T-helper 1 cell treated with Interleukin-12 subunit alpha and Interleukin-12 subunit beta and Interleukin-4 antibody, amounts not matched to agents 30 μg/mL and 1 μg/mL, for 36 hours (primary cell): ENCODE results near the gene SLC16A6.
"Not testable (repeated sequence)": the region's sequence is repeated elsewhere in the genome, so short reads cannot be mapped to it uniquely, and the experiment has no call there.

Source experiments
- H3K27ac Mint-ChIP-seq: one replicate; pipeline ENCODE4 v1.8.0; 2021; ENCODE audit warnings: mild to moderate bottlenecking, mixed read lengths
- H3K27me3 Mint-ChIP-seq: one replicate; pipeline ENCODE4 v1.8.0; 2021; ENCODE audit warnings: low read depth, mixed read lengths
- H3K36me3 Mint-ChIP-seq: one replicate; pipeline ENCODE4 v1.8.0; 2021; ENCODE audit warnings: low read depth, mixed read lengths
- H3K4me1 Mint-ChIP-seq: one replicate; pipeline ENCODE4 v1.8.0; 2021; ENCODE audit warnings: low read depth, mixed read lengths
- H3K4me3 Mint-ChIP-seq: one replicate; pipeline ENCODE4 v1.8.0; 2021; ENCODE audit warnings: mild to moderate bottlenecking, moderate library complexity, mixed read lengths
- H3K9me3 Mint-ChIP-seq: one replicate; pipeline ENCODE4 v1.8.0; 2021; ENCODE audit warnings: mixed read lengths

Gene SLC16A6

GRCh38 chr17:68235336-68235791, 55.6 kb downstream of the SLC16A6 start:
- not testable (repeated sequence) for H3K36me3 Mint-ChIP-seq, H3K4me3 Mint-ChIP-seq, H3K9me3 Mint-ChIP-seq, H3K27me3 Mint-ChIP-seq
- peak overlapping the region; percentile 69 for H3K27ac Mint-ChIP-seq
- peaks cover 39% of the 10 kb centered on the region for H3K4me1 Mint-ChIP-seq

- H3K4me3 Mint-ChIP-seq, H3K9me3 Mint-ChIP-seq, H3K36me3 Mint-ChIP-seq, H3K27me3 Mint-ChIP-seq: not testable (repeated sequence)
- H3K4me1 Mint-ChIP-seq, result peaks cover 36% of the 10 kb centered on the region
- H3K27ac Mint-ChIP-seq, result peak overlapping the region; percentile 69
Observed at GRCh38 chr17:68234726-68235335, 56.1 kb downstream of the SLC16A6 start.

- H3K27ac Mint-ChIP-seq, H3K9me3 Mint-ChIP-seq, H3K4me3 Mint-ChIP-seq, H3K27me3 Mint-ChIP-seq: not testable (repeated sequence)
- peaks cover 11% of the 10 kb centered on the region for H3K36me3 Mint-ChIP-seq
- H3K4me1 Mint-ChIP-seq, result peaks cover 24% of the 10 kb centered on the region
Observed at GRCh38 chr17:68232741-68233140, 58.2 kb downstream of the SLC16A6 start.

- Mint-ChIP-seq H3K27ac (no peak overlapping the region), H3K9me3 (no peaks in the 10 kb centered on the region)
Observed at GRCh38 chr17:68231541-68231940, 59.4 kb downstream of the SLC16A6 start.

DNA sequence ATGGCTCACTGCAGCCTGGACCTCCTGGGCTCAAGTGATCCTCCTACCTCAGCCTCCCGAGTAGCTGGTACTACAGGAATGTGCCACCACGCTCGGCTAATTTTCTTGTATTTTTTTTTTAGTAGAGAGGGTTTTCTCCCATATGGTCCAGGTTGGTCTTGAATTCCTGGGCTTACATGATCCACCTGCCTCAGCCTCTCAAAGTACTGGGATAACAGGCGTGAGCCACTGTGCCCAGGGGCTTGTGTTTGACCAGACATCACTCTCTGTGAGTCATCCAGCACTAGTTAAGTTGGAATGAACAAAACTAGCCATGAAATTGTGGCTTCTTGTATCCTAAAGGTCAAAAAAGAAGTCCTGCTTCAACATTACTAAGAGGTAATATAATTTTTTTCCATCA, 59.8 kb downstream of the SLC16A6 start:
- not testable (repeated sequence) for H3K27me3 Mint-ChIP-seq, H3K36me3 Mint-ChIP-seq, H3K9me3 Mint-ChIP-seq, H3K4me3 Mint-ChIP-seq, H3K27ac Mint-ChIP-seq
- peaks cover 20% of the 10 kb centered on the region for H3K4me1 Mint-ChIP-seq

More at GRCh38 chr17:68231541-68231940, 59.4 kb downstream of the SLC16A6 start:
- peaks cover 9% of the 10 kb centered on the region for H3K36me3 Mint-ChIP-seq
- H3K4me3 Mint-ChIP-seq, result no peak overlapping the region
- H3K27me3 Mint-ChIP-seq, result no peaks in the 10 kb centered on the region
- H3K4me1 Mint-ChIP-seq, result peaks cover 20% of the 10 kb centered on the region

GRCh38 chr17:68229619-68230018, 61.3 kb downstream of the SLC16A6 start:
- Mint-ChIP-seq H3K27me3 (no peaks in the 10 kb centered on the region), H3K27ac (no peak overlapping the region), H3K4me1 (peaks cover 16% of the 10 kb centered on the region), H3K9me3 (no peaks in the 10 kb centered on the region), H3K4me3 (no peak overlapping the region), H3K36me3 (peaks cover 9% of the 10 kb centered on the region)

- no peak overlapping the region for H3K27ac Mint-ChIP-seq
- H3K36me3 Mint-ChIP-seq, result peaks cover 9% of the 10 kb centered on the region
- H3K4me1 Mint-ChIP-seq, result peaks cover 14% of the 10 kb centered on the region
- no peaks in the 10 kb centered on the region for H3K9me3 Mint-ChIP-seq
- H3K27me3 Mint-ChIP-seq, result no peaks in the 10 kb centered on the region
- no peak overlapping the region for H3K4me3 Mint-ChIP-seq
Observed at GRCh38 chr17:68228817-68229570, 61.9 kb downstream of the SLC16A6 start.

GRCh38 chr17:68228039-68228680, 62.8 kb downstream of the SLC16A6 start:
- not testable (repeated sequence) for H3K27me3 Mint-ChIP-seq, H3K27ac Mint-ChIP-seq

GRCh38 chr17:68225055-68225454, 65.9 kb downstream of the SLC16A6 start:
- H3K4me3 Mint-ChIP-seq, H3K27ac Mint-ChIP-seq, H3K9me3 Mint-ChIP-seq, H3K27me3 Mint-ChIP-seq: not testable (repeated sequence)
- Mint-ChIP-seq H3K36me3 (peaks cover 11% of the 10 kb centered on the region), H3K4me1 (peaks cover 14% of the 10 kb centered on the region)

More at GRCh38 chr17:68228039-68228680, 62.8 kb downstream of the SLC16A6 start:
- H3K4me3 Mint-ChIP-seq, H3K9me3 Mint-ChIP-seq, H3K36me3 Mint-ChIP-seq: not testable (repeated sequence)
- H3K4me1 Mint-ChIP-seq, result peaks cover 14% of the 10 kb centered on the region

- Mint-ChIP-seq H3K27ac (no peak overlapping the region), H3K9me3 (no peaks in the 10 kb centered on the region), H3K4me3 (no peak overlapping the region), H3K4me1 (peaks cover 6% of the 10 kb centered on the region), H3K36me3 (peaks cover 12% of the 10 kb centered on the region), H3K27me3 (no peaks in the 10 kb centered on the region)
Observed at GRCh38 chr17:68222606-68223005, 68.3 kb downstream of the SLC16A6 start.

DNA sequence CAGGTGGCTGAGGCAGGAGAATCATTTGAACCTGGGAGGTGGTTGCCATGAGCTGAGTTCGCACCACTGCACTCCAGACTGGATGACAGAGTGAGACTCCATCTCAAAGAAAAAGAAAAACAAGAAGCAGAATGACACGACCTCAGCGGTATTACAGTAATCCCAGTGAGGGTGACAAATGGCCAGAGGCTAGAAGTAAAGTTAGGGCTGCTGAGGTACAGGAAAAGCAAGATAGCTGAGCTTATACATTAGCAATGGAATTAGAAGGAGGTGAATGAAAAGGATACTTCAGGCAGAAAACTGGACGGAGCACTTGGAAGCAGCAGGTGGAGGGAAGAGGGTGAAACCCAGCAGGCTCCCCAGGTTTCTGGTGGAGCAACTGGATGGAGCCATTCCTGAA, 69.1 kb downstream of the SLC16A6 start:
- Mint-ChIP-seq H3K36me3 (peaks cover 12% of the 10 kb centered on the region), H3K27ac (no peak overlapping the region), H3K4me3 (no peak overlapping the region), H3K4me1 (peaks cover 3% of the 10 kb centered on the region), H3K9me3 (no peaks in the 10 kb centered on the region), H3K27me3 (no peaks in the 10 kb centered on the region)

- not testable (repeated sequence) for H3K4me3 Mint-ChIP-seq, H3K27me3 Mint-ChIP-seq, H3K9me3 Mint-ChIP-seq, H3K4me1 Mint-ChIP-seq, H3K27ac Mint-ChIP-seq
- H3K36me3 Mint-ChIP-seq, result peaks cover 12% of the 10 kb centered on the region
Observed at GRCh38 chr17:68220786-68221185, 70.1 kb downstream of the SLC16A6 start.

GRCh38 chr17:68220186-68220585, 70.7 kb downstream of the SLC16A6 start:
- H3K36me3 Mint-ChIP-seq, result peaks cover 12% of the 10 kb centered on the region
- not testable (repeated sequence) for H3K9me3 Mint-ChIP-seq, H3K4me1 Mint-ChIP-seq, H3K4me3 Mint-ChIP-seq, H3K27me3 Mint-ChIP-seq, H3K27ac Mint-ChIP-seq

DNA sequence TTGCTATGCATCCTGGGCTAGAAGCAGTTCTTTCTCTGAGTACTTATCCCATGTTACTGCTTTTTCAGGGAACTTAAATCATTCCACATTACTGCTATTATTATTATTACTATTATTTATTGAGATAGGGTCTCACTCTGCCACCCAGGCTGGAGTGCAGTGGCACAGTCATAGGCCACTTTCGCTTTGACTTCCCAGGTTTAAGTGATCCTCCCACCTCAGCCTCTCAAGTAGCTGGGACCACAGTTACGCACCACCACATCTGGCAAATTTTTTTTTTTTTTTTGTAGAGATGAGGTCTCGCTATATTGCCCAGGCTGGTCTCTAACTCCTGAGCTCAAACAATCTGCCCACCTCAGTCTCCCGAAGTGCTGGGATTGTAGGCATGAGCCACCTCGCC, 71.5 kb downstream of the SLC16A6 start:
- not testable (repeated sequence) for H3K4me3 Mint-ChIP-seq, H3K27ac Mint-ChIP-seq, H3K27me3 Mint-ChIP-seq, H3K4me1 Mint-ChIP-seq, H3K9me3 Mint-ChIP-seq
- H3K36me3 Mint-ChIP-seq, result peaks cover 13% of the 10 kb centered on the region
